Measurements from ENCODE around the gene FGF5.
"Not testable (repeated sequence)": the region's sequence is repeated elsewhere in the genome, so short reads cannot be mapped to it uniquely, and the experiment has no call there.

The FGF5 gene

DNA sequence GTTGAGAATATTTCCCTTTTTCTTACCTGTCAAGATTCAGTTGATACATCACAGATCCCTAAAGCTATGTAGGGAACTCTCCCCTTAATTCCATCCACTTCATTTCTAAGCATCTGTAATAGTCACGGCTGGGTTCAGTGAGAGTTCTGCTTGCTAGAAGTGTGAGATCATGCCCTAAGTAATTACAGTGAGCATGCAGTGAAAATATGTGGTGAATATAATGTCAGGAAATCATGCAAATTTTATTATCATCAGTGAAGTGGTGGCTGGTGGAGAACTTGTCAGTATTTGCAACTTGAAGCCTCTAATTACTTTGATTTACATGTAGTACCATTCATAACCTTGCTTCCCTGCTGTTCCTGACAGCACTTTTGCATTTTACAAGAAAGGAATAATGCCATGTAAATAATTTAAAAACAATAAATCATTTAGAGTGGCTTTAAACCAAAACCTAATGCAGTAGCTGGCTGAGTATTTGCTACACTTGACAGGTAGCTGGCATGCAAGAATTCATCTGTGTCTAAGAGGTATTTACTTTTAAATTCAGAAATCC lies 40.8 kb downstream of the FGF5 start:
- TF ChIP-seq EZH2 (IDR thresholded peaks at IDR 0.05) (no peak), FOXP2 (optimal IDR thresholded peaks at IDR 0.05; ENCODE audit: control extremely low read depth, extremely low read length, insufficient read depth) (peak; percentile 7), POLR2AphosphoS5 (IDR thresholded peaks at IDR 0.05; ENCODE audit: borderline replicate concordance, low read depth, low read length) (peak; percentile 87; the same call in 1 of the 2 replicates)

DNA sequence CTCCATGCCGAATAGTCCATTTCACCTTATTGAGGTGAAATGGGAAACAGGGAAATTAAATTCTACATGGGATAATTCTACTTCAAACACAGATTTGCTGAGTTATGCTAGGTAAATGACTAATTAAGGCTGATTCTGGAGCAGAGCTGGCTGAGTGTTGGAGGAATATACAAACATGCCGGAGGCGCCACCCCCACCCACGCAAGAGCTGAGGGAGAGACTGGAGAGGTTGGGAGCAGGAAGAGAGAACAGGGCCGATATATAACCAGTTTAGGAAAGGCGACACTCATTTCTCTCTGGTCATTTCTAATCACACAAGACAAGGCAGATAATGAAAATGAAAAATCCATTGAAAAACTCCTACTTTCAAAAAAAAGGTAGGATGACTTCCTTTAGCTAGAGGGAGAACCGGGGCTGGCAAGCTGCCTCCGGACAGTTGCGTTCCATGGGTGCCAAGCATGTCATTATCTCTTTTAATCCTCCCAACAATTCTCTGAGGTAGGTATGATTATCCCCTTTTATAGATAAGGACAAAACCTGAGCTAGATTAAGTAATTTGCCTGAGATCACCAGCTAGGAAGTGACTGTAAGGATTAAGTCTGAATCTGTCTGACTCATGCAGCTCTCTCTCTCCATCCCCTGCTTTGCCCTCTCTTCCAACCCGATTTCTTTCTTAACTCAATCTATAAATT lies 41.5 kb downstream of the FGF5 start:
- TF ChIP-seq FOXP2 (optimal IDR thresholded peaks at IDR 0.05; ENCODE audit: control extremely low read depth, extremely low read length, insufficient read depth), result no peak
- TF ChIP-seq EZH2 (IDR thresholded peaks at IDR 0.05), result no peak
- TF ChIP-seq POLR2AphosphoS5 (IDR thresholded peaks at IDR 0.05; ENCODE audit: borderline replicate concordance, low read depth, low read length), result no peak
- Histone ChIP-seq H3K9me3 (ENCODE audit: low read depth, low read length) (no peaks in the 10 kb centered on the region), H3K36me3 (ENCODE audit: insufficient read depth, low read length) (no peaks in the 10 kb centered on the region), H3K9ac (ENCODE audit: insufficient read length) (no peak overlapping the region), H3K27ac (no peak overlapping the region), H3K4me3 (peak overlapping the region; percentile 28)
- DNase-seq (ENCODE audit: low read depth, low spot score), result no peak

More for the DNA sequence above, 40.8 kb downstream of the FGF5 start:
- DNase-seq (ENCODE audit: low read depth, low spot score), result peak; percentile 94
- peak overlapping the region; percentile 28 for H3K4me3 ChIP-seq
- no peak overlapping the region for H3K9ac ChIP-seq (ENCODE audit: insufficient read length)
- no peaks in the 10 kb centered on the region for H3K36me3 ChIP-seq (ENCODE audit: insufficient read depth, low read length)
- no peak overlapping the region for H3K27ac ChIP-seq
- H3K9me3 ChIP-seq (ENCODE audit: low read depth, low read length), result 0 out of 2 replicates have a peak, but pooled peaks cover under 1% of the 10 kb centered on the region

DNA sequence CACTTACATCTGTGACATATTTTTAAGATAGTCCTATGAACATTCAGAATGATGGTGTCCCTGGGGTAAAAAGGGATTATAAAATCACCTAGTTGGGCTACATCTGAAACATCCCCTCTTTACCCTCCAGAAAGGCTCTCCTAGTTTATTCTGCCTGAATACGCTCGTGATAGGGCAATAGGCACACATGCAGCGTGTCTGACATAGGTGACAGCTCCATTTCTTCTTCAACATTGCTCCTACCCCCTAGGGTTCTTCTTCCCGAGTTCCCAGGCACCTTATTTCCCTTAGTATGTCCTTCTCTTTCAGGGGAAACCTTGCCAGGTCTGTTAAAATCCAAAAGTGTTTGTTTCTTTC lies 42.0 kb downstream of the FGF5 start:
- no peak overlapping the region for H3K4me3 ChIP-seq
- no peak for DNase-seq (ENCODE audit: low read depth, low spot score)
- H3K9ac ChIP-seq (ENCODE audit: insufficient read length), result no peak overlapping the region
- no peak for TF ChIP-seq FOXP2 (optimal IDR thresholded peaks at IDR 0.05; ENCODE audit: control extremely low read depth, extremely low read length, insufficient read depth)
- TF ChIP-seq POLR2AphosphoS5 (IDR thresholded peaks at IDR 0.05; ENCODE audit: borderline replicate concordance, low read depth, low read length), result no peak
- TF ChIP-seq EZH2 (IDR thresholded peaks at IDR 0.05), result no peak
- no peaks in the 10 kb centered on the region for H3K36me3 ChIP-seq (ENCODE audit: insufficient read depth, low read length)
- H3K27ac ChIP-seq, result no peak overlapping the region
- no peaks in the 10 kb centered on the region for H3K9me3 ChIP-seq (ENCODE audit: low read depth, low read length)

- no peaks in the 10 kb centered on the region for H3K36me3 ChIP-seq (ENCODE audit: insufficient read depth, low read length)
- TF ChIP-seq POLR2AphosphoS5 (IDR thresholded peaks at IDR 0.05; ENCODE audit: borderline replicate concordance, low read depth, low read length) (no peak), FOXP2 (optimal IDR thresholded peaks at IDR 0.05; ENCODE audit: control extremely low read depth, extremely low read length, insufficient read depth) (no peak), EZH2 (IDR thresholded peaks at IDR 0.05) (no peak)
- DNase-seq (ENCODE audit: low read depth, low spot score), result no peak
- H3K9ac ChIP-seq (ENCODE audit: insufficient read length), result no peak overlapping the region
- H3K9me3 ChIP-seq (ENCODE audit: low read depth, low read length), result no peaks in the 10 kb centered on the region
- no peak overlapping the region for H3K27ac ChIP-seq
- no peak overlapping the region for H3K4me3 ChIP-seq
Measured at GRCh38 chr4:80309294-80310004, 43.0 kb downstream of the FGF5 start.

DNA sequence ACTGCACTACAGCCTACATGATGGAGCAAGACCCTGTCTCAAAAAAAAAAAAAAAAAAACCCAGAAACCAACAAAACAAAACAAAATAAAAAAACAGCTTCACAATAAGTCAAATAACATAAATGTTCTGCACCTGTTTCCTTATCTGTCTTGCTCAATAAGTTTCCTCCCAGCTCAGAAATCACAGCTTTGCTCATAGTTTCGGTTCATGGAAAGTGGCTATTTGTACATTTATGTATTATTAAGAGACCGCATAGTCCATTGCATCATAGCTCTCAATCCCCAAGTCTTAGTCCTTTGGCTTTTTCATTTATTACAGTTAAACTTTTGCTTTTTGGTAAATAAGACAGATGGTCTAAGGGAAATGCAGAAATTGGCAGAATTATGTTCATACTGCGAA lies 44.7 kb downstream of the FGF5 start:
- TF ChIP-seq POLR2AphosphoS5 (IDR thresholded peaks at IDR 0.05; ENCODE audit: borderline replicate concordance, low read depth, low read length) (no peak), FOXP2 (optimal IDR thresholded peaks at IDR 0.05; ENCODE audit: control extremely low read depth, extremely low read length, insufficient read depth) (no peak), EZH2 (IDR thresholded peaks at IDR 0.05) (no peak)
- DNase-seq (ENCODE audit: low read depth, low spot score), result no peak
- Histone ChIP-seq H3K27ac (no peak overlapping the region), H3K9me3 (ENCODE audit: low read depth, low read length) (no peaks in the 10 kb centered on the region), H3K9ac (ENCODE audit: insufficient read length) (no peak overlapping the region), H3K4me3 (no peak overlapping the region), H3K36me3 (ENCODE audit: insufficient read depth, low read length) (no peaks in the 10 kb centered on the region)

GRCh38 chr4:80312124-80312523 lies 45.7 kb downstream of the FGF5 start:
- H3K27ac ChIP-seq, result no peak overlapping the region
- no peak overlapping the region for H3K9ac ChIP-seq (ENCODE audit: insufficient read length)
- H3K4me3 ChIP-seq, result no peak overlapping the region
- DNase-seq (ENCODE audit: low read depth, low spot score), result no peak
- no peaks in the 10 kb centered on the region for H3K36me3 ChIP-seq (ENCODE audit: insufficient read depth, low read length)
- TF ChIP-seq FOXP2 (optimal IDR thresholded peaks at IDR 0.05; ENCODE audit: control extremely low read depth, extremely low read length, insufficient read depth), result no peak
- no peak for TF ChIP-seq EZH2 (IDR thresholded peaks at IDR 0.05)
- no peak for TF ChIP-seq POLR2AphosphoS5 (IDR thresholded peaks at IDR 0.05; ENCODE audit: borderline replicate concordance, low read depth, low read length)
- H3K9me3 ChIP-seq (ENCODE audit: low read depth, low read length), result no peaks in the 10 kb centered on the region

DNA sequence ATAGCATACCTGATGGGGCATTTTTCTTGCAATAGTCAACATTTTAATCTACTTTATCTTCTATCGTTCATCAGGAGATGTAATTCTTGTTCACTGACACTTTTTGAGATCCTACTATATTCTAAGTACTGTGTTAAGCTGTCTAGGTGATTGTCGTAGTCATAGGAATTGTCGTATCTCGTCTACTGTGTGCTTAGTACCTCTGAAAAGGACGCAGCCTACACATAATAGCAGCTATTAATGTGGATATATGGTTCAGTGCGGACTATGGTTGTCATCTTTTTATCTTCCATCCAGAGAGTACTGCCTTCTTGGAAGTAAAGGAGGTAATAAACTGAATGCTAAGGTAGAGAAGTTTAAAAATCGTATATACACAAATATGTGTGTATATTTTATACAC lies 47.2 kb downstream of the FGF5 start:
- no peaks in the 10 kb centered on the region for H3K36me3 ChIP-seq (ENCODE audit: insufficient read depth, low read length)
- H3K27ac ChIP-seq, result no peak overlapping the region
- no peak for TF ChIP-seq FOXP2 (optimal IDR thresholded peaks at IDR 0.05; ENCODE audit: control extremely low read depth, extremely low read length, insufficient read depth)
- TF ChIP-seq EZH2 (IDR thresholded peaks at IDR 0.05), result no peak
- TF ChIP-seq POLR2AphosphoS5 (IDR thresholded peaks at IDR 0.05; ENCODE audit: borderline replicate concordance, low read depth, low read length), result no peak
- H3K9me3 ChIP-seq (ENCODE audit: low read depth, low read length), result no peaks in the 10 kb centered on the region
- H3K4me3 ChIP-seq, result no peak overlapping the region
- no peak overlapping the region for H3K9ac ChIP-seq (ENCODE audit: insufficient read length)
- DNase-seq (ENCODE audit: low read depth, low spot score), result no peak

- H3K36me3 ChIP-seq (ENCODE audit: insufficient read depth, low read length); H3K9me3 ChIP-seq (ENCODE audit: low read depth, low read length); H3K27ac ChIP-seq; H3K4me3 ChIP-seq; DNase-seq (ENCODE audit: low read depth, low spot score); H3K9ac ChIP-seq (ENCODE audit: insufficient read length): not testable (repeated sequence)
Measured at GRCh38 chr4:80315848-80316247, 49.4 kb downstream of the FGF5 start.
